Measurements from ENCODE around the gene ZNF217. TPM values are rescaled to one million over a fixed set of nuclear protein-coding genes. Genes with fewer than 3 reads are reported as not detected.

Gene ZNF217
- total and polyA plus RNA-seq, 9 of the 15 experiments (the other 6 are each of a cell fraction or from before 2014, with no cell fraction given) = 3.0 to 41.8 (median 16.8) TPM

DNA sequence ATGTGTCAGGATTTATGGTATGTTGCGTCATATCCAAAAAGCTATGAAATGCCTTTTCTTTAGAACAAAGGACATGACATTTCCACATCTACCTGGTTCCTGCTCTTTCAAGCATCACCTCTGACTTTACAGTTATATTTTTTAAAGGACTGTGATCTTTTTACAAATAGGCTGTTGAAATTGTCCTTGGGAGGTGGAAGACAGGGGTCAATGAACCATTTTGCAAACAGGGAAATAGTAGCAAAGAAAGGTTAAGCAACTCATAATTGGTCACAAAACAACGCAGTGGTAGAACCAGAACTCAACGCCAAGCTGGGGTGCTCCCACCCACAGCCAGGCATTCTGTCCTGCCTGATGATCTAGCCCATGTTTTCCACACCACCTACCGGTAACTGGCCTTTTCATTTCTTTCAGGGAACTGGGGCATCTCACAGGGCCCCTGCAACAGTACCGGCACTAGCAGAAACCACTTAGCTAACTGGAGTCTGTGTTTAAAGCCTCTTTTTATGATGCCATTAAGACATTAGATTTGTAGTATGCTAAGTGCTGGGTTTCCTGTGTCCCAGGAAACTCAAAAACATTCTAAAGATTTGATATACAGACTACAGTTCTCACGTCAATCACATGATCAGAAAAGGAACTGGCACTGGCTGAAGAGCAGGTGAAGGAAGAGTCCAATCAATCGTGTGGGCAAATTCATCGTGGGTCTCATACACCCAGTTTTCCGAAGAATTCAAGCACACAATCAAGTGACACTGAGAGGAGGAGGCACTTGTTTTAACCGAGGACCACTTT is 13.9 kb downstream of the ZNF217 start (continued):
- TF ChIP-seq, protein P1, sequence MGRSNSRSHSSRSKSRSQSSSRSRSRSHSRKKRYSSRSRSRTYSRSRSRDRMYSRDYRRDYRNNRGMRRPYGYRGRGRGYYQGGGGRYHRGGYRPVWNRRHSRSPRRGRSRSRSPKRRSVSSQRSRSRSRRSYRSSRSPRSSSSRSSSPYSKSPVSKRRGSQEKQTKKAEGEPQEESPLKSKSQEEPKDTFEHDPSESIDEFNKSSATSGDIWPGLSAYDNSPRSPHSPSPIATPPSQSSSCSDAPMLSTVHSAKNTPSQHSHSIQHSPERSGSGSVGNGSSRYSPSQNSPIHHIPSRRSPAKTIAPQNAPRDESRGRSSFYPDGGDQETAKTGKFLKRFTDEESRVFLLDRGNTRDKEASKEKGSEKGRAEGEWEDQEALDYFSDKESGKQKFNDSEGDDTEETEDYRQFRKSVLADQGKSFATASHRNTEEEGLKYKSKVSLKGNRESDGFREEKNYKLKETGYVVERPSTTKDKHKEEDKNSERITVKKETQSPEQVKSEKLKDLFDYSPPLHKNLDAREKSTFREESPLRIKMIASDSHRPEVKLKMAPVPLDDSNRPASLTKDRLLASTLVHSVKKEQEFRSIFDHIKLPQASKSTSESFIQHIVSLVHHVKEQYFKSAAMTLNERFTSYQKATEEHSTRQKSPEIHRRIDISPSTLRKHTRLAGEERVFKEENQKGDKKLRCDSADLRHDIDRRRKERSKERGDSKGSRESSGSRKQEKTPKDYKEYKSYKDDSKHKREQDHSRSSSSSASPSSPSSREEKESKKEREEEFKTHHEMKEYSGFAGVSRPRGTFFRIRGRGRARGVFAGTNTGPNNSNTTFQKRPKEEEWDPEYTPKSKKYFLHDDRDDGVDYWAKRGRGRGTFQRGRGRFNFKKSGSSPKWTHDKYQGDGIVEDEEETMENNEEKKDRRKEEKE (IDR thresholded peaks at IDR 0.05; ENCODE audit: borderline replicate concordance in 1 of 2, control insufficient read depth in 1 of 2, low read depth in 2 of 2, low read length in 1 of 2) = 0 out of 4 replicates have a peak, but pooled peaks of 1 of the 2 experiments have one; percentile 15
- no peak for TF ChIP-seq ZNF197 (CRISPR knock-in tag; IDR thresholded peaks at IDR 0.05; ENCODE audit: low read depth)
- TF ChIP-seq STAT5A (IDR thresholded peaks at IDR 0.05; ENCODE audit: borderline replicate concordance, low read length) = no peak
- no peak for TF ChIP-seq KLF13 (tag; IDR thresholded peaks at IDR 0.05; ENCODE audit: borderline replicate concordance, low read depth)
- no peak for TF ChIP-seq L3MBTL2 (IDR thresholded peaks at IDR 0.05)
- no peak for TF ChIP-seq ZBTB17 (CRISPR knock-in tag; IDR thresholded peaks at IDR 0.05)
- TF ChIP-seq CHCHD3 (CRISPR knock-in tag; IDR thresholded peaks at IDR 0.05) = no peak
- no peak for TF ChIP-seq YY1 (IDR thresholded peaks at IDR 0.05; ENCODE audit: borderline replicate concordance in 1 of 3, control insufficient read depth in 1 of 3, extremely low read depth in 1 of 3, insufficient read depth in 3 of 3, insufficient read length in 1 of 3, insufficient replicate concordance in 2 of 3, low read depth in 1 of 3, low read length in 2 of 3)
- TF ChIP-seq RFX5 (IDR thresholded peaks at IDR 0.05; ENCODE audit: low read depth, low read length) = no peak
- peak in 1 of 3 experiments; percentile 8; a peak in 1 of 6 replicates for TF ChIP-seq CTCF (IDR thresholded peaks at IDR 0.05 in 2 of 3, conservative IDR thresholded peaks at IDR 0.05 in 1 of 3; ENCODE audit: insufficient read depth in 2 of 3, low read depth in 1 of 3, low read length in 3 of 3)
- TF ChIP-seq ZNF695 (CRISPR knock-in tag; IDR thresholded peaks at IDR 0.05) = no peak
- no peak; a peak in 2 of 6 replicates for TF ChIP-seq ZBTB11 (CRISPR knock-in tag; IDR thresholded peaks at IDR 0.05)
- peak; percentile 31 to 33; a peak in 1 of 4 replicates for TF ChIP-seq TRIM24 (IDR thresholded peaks at IDR 0.05)
- TF ChIP-seq ZNF282 (CRISPR knock-in tag; IDR thresholded peaks at IDR 0.05) = no peak
- TF ChIP-seq PHF8 (IDR thresholded peaks at IDR 0.05; ENCODE audit: borderline replicate concordance, low read length) = no peak
- TF ChIP-seq ZNF311 (CRISPR knock-in tag; IDR thresholded peaks at IDR 0.05) = 0 out of 2 replicates have a peak, but pooled peaks have one; percentile 4
- no peak for TF ChIP-seq SIRT6 (IDR thresholded peaks at IDR 0.05; ENCODE audit: low read depth, low read length)
